ENCODE measurements around the gene ENPP7.

Gene ENPP7

GRCh38 chr17:79732804-79733691 lies 2.3 kb downstream of the ENPP7 start:
- no peak for DNase-seq

GRCh38 chr17:79733692-79734070 lies 2.9 kb downstream of the ENPP7 start:
- DNase-seq: no peak

- DNase-seq: no peak
Observed at GRCh38 chr17:79735096-79735495, 4.4 kb downstream of the ENPP7 start.

DNA sequence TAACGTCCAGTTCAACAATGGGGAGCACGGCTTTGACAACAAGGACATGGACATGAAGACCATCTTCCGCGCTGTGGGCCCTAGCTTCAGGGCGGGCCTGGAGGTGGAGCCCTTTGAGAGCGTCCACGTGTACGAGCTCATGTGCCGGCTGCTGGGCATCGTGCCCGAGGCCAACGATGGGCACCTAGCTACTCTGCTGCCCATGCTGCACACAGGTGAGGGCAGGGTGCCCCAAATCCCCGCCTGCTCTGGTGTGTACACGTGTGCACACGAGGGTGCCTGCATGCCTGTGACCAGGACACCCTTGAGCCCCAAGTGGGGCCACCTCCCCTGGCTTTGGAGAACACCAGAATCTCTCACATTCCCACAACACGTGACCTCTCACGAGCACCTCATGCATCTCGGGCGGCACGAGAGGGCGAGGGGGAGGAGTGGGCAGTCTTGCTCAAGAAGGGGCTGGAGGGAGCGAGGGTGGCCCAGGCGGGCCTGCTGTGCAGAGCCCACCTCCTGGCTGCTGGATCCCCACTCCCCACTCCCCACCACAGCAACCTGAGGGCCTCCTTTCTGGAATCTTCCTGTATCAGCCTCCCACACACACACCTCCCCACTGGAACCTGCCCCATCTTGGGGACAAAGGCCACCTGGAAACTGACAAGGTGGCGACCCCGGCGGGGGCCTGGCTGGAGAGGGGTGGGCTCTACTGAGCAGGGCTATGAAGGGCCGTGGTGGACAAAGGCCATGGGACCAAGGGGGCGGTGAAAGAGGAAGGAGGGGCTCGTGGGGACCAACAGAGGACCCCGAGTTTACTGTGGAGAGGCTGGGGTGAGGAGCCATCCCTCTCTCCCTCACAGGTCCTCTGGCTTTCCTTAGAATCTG lies 6.5 kb downstream of the ENPP7 start:
- no peak for DNase-seq

GRCh38 chr17:79737922-79738578 lies 7.3 kb downstream of the ENPP7 start:
- no peak for DNase-seq

GRCh38 chr17:79738643-79739042 lies 7.9 kb downstream of the ENPP7 start:
- DNase-seq: no peak

DNA sequence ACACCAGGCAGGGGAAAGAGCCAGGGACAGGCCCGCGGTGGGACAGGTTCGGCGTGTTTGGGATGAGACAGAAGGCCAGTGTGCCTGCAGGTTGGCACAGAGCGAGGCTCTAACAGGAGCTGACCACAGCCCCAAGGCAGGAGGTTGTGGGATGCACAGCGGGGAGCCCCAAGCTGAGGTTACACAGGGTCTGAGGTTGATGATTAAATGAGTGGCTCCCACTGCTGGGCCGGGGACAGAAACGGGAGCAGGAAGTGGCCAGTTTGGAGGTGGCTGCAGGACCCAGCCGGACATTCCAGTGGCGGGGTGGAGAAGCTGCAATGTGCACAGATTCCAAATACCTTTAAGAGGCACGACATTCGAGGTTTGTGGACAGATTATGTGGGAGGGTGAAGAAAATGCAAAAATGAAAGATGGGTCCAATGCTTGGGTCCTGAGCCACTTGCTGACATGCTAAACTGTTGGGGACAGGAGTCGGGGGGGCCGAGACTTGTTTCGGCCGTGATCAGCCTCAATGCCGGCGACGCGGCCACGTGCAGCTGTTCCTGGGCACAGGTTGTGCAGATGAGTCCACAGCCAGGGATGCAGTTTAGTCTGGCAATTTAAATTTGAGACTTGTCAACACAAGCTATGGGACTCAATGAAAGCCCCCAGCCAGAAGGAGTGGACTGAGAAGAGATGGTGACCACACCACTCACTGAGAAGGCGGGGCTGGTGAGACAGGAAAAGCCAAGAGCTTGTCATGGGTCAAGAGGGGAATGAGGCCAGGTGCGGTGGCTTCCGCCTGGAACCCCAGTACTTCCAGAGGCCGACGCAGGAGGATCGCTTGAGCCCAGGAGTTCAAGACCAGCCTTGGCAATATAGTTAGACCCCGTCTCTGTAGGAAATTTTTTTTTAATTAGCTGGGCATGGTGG lies 8.7 kb downstream of the ENPP7 start:
- peak; percentile 12 for DNase-seq

DNA sequence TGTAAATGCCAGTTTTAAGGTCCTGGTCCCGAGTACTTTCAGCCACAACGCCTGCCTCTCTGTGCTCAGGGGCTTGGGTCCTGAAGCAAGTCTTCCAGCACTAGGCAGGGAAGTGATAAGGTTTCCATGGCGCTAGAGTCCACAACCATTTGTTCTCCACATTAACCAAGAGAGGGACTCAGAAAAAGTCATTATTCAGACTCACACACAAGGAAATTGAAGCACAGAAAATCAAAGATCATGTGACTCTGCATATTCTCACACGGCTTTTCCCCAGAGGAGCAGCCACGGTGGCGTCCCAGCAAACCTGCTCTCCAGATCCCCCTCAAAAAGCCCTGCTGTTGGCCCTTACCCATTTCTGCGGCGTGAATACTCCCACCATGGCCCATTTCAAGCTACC lies 9.7 kb downstream of the ENPP7 start:
- DNase-seq: peak; percentile 20

DNA sequence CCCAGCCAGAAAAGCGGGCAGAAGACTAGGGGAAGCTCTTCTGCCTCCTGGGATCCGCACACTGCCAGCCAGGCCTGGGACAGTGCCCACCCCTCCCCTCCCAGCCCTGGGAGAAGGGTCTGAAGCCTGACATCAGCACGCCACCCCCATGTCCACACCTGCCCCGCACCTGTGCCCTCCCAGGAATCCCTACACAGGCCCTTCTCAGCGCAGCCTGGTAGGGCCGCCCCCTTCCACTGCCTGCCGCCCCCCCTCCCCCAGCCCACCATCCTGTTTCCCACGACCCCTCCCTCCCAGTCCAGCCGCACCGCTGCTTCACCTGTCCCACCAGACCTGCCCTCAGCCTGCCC lies 10.6 kb downstream of the ENPP7 start:
- DNase-seq: no peak

- DNase-seq: peak; percentile 62
Observed at GRCh38 chr17:79741751-79742588, 11.2 kb downstream of the ENPP7 start.

DNA sequence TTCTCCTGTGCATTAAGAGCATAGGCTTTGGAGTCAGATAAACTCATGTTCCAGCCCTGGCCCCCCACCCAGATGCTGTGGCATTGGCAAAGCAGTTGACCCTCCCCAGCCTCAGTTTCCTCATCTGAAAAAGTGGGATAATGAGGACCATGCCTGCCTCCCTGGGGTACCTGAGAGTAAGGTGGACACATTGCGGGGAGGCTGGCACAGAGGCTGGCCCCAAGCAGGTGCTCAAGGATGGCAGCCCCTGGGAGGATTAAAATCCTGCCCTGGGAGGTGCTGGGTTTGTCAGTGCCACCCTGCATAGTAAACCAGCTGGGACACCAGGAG lies 11.8 kb downstream of the ENPP7 start:
- no peak for DNase-seq

DNA sequence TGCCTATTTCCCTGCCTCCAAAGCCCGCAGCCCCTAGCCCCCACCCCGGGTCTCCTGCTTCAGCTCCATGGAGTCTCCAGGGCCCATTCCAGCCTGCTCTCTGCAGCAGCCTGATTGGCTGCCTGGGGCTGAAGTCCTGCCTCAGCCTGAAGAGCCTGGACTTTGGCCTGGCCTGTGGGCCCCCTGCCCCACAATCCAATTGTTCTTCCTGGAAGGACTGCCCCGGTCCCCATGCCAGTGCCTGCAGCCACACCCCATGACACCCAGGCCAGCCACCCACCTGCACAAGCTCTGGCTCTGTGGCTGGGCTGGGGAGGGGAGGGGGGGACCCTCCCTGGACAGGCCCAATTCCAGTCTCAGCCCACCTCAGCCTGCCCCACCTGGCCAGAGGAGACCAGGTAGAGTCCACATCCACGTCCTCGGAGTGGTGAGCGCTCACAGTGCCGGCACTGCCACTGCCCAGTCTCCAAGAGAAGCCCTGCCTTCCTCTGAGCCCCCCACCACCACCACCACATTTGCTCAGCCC lies 12.3 kb downstream of the ENPP7 start:
- DNase-seq: no peak

DNA sequence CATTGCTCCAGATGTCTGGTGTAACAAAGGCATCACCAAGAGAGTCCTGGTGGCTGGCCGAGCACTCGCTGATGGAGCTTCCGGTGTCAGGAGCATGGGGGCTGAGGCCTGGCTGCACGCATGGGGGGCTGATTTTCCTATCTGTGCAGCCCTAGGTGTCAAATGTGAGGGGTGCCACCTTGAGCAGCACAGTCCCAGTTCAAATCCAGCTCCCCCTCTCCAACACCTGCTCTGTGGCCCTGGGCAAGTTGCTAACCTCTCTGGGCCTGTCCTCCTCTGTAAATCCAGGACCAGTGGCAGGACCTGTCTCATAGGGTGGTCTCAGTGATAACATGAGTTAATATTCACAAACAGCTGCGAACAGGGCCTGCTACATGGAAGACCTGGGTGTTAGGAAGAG lies 12.9 kb downstream of the ENPP7 start:
- no peak for DNase-seq

DNA sequence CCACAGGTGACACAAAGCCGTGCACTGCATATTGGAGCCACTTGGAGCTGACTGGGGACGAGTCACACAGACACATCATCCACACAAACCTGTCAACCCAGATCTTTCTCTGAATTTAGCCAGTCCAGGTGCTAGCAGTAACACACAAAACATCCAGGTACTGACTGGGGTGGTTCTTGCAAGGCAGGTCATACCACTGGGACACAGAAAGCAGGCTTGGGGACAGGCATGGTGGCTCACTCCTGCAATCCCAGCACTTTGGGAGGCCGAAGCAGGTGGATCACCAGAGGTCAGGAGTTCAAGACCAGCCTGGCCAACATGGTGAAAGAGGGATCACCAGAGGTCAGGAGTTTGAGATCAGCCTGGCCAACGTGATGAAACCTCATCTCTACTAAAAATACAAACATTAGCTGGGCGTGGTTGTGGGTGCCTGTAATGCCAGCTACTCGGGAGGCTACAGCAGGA lies 14.9 kb downstream of the ENPP7 start:
- DNase-seq: no peak

DNA sequence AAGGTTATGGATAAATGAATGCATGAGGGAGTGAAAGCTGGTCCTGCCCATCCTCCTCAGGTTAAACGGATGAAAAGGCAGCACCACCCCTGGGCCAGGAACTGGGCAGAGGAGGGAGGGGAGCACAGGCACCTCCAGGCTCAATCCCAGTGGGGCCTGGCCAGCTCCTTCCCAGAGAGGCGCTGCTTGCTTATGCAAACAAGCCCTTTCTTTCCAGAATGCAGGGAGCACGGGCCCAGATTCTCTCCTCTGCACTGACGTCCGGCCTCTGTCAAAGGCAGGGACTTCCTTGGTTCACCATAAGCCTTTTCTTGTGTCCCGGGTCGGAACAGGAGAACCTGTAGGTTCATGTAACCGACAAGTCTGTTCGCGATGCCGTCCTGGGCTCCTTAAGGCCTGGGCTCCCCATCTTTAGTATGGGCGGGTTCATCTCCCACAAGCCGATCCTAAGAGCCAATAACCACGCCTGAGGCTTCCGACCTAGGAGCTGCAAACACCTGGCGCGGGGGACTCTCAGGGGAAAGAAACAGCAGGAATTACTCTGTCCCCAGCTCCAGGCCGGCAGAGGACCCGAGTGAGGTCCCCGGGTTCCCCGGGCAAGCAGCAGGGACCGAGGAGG lies 16.3 kb downstream of the ENPP7 start:
- no peak for DNase-seq

- peak; percentile 37 for DNase-seq
Observed at GRCh38 chr17:79747508-79748294, 17.0 kb downstream of the ENPP7 start.

GRCh38 chr17:79748295-79749099 lies 17.8 kb downstream of the ENPP7 start:
- DNase-seq: no peak

DNA sequence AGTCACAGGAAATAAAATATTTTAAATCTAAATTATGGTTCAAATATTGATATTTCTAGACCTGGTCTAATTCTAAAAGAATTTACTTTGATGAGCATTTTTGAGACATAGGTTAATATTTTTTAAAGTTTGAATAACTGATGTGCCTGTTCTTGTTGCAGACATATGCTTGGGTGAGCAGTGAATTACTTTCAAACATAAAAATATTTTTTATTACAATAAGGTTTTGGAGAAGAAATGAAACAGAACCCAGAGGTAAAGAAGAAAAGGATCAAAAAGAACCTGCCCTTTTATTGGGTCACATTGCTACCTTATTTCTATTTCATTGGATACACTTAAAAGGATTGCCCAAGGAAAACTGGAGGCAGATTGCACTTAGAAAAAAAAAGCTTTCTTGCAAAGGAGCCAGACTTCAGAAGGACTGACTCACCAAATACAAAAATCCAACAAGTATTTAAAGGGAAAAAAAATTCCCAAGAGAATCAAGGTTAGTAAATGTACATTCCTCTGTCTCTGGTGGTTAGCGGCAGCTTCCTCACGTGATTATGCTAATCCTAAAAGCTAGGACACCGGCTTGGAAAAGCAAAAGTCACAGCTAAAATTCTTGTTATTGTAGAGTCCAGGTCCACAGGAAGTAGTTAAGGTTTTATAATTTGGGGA lies 18.5 kb downstream of the ENPP7 start:
- DNase-seq: no peak

All from NCI-H146 (cell line).